Frontal cortex (tissue), 4 donors: ENCODE measurements around the gene RRP9. TPM values are rescaled to one million over a fixed set of nuclear protein-coding genes. Genes with fewer than 3 reads are reported as not detected.
"Not testable (repeated sequence)": the region's sequence is repeated elsewhere in the genome, so short reads cannot be mapped to it uniquely, and the experiment has no call there.

Source experiments
- DNase-seq, 2 donors: peaks; one replicate each; pipeline ENCODE4 v3.0.0; 2012; ENCODE audit warnings: low spot score in 2 of 2
- FAIRE-seq: peaks from 2 replicates; lab custom pipeline; 2012; peaks lifted over from hg19 to GRCh38; lab: Jason Lieb, UNC
- total RNA-seq: library from RNA; depleted of rRNA; stranded (reverse); fragments of >200 nt; gene quantifications from one replicate; pipeline ENCODE4 v1.2.3, GENCODE V29; 2014
- donor health status: control.
- donor health status: control.
- donor health status: control.

RRP9 gene
- total RNA-seq, result 20.8 TPM

GRCh38 chr3:51941798-51942602 lies at the start of gene RRP9, which contains the start of gene PARP3:
RRP9 (minus strand) TSS chr3:51941904; CDS start chr3:51941867, 37 bp downstream.
PARP3 (plus strand) TSS chr3:51942363; CDS start chr3:51943356, 993 bp downstream.
- peak; percentile 99 for FAIRE-seq
- peak; percentile 98 to 100 for DNase-seq

- not testable (repeated sequence) for FAIRE-seq, DNase-seq
These were observed 48.8 kb upstream of the RRP9 start for GRCh38 chr3:51990501-51990971.

- FAIRE-seq (no peak), DNase-seq (no peak)
These were observed 46.8 kb upstream of the RRP9 start for GRCh38 chr3:51988286-51989146.

GRCh38 chr3:51987568-51987967 lies 45.9 kb upstream of the RRP9 start:
- FAIRE-seq (no peak), DNase-seq (no peak)

GRCh38 chr3:51986010-51986947 lies 44.6 kb upstream of the RRP9 start:
- no peak for FAIRE-seq

GRCh38 chr3:51985063-51985462 lies 43.4 kb upstream of the RRP9 start:
- FAIRE-seq, result no peak
- no peak for DNase-seq

More at GRCh38 chr3:51986010-51986947, 44.6 kb upstream of the RRP9 start:
- no peak for DNase-seq

- DNase-seq, result no peak
- no peak for FAIRE-seq
These were observed 42.6 kb upstream of the RRP9 start for GRCh38 chr3:51984269-51984647.

GRCh38 chr3:51983578-51984268 lies 42.0 kb upstream of the RRP9 start:
- FAIRE-seq (no peak), DNase-seq (no peak)

GRCh38 chr3:51982838-51983577 lies 41.3 kb upstream of the RRP9 start, which contains the start of gene ACY1:
ACY1 (plus strand) TSS chr3:51983535; CDS start chr3:51984065, 530 bp downstream.
- no peak for FAIRE-seq
- peak; percentile 96 to 98 for DNase-seq

GRCh38 chr3:51982352-51982837 lies 40.7 kb upstream of the RRP9 start:
- DNase-seq, result peak in 1 of 2 donors; percentile 61

GRCh38 chr3:51980253-51980652 lies 38.5 kb upstream of the RRP9 start:
- DNase-seq (no peak), FAIRE-seq (no peak)

More at GRCh38 chr3:51982352-51982837, 40.7 kb upstream of the RRP9 start:
- FAIRE-seq, result no peak

- no peak for FAIRE-seq
These were observed 36.4 kb upstream of the RRP9 start for GRCh38 chr3:51978143-51978502.

GRCh38 chr3:51977446-51978142 lies 35.9 kb upstream of the RRP9 start:
- no peak for DNase-seq
- no peak for FAIRE-seq

More at GRCh38 chr3:51978143-51978502, 36.4 kb upstream of the RRP9 start:
- no peak for DNase-seq

- peak; percentile 85 to 91 for DNase-seq
- no peak for FAIRE-seq
These were observed 34.3 kb upstream of the RRP9 start for GRCh38 chr3:51975852-51976549.

- FAIRE-seq (no peak), DNase-seq (peak; percentile 83 to 87)
These were observed 33.5 kb upstream of the RRP9 start, which contains the start of gene ABHD14A for GRCh38 chr3:51974963-51975851. ABHD14A (plus strand) TSS chr3:51975064; CDS start chr3:51975136, 72 bp downstream.
